ENCODE results near the gene MED27.
A peak's percentile ranks its signal among the peaks of the same experiment; 100 is the strongest.
"Not testable (repeated sequence)": the region's sequence is repeated elsewhere in the genome, so short reads cannot be mapped to it uniquely, and the experiment has no call there.

The MED27 gene

GRCh38 chr9:132014218-132014805 is 65.4 kb downstream of the MED27 start:
- no peak for DNase-seq

DNA sequence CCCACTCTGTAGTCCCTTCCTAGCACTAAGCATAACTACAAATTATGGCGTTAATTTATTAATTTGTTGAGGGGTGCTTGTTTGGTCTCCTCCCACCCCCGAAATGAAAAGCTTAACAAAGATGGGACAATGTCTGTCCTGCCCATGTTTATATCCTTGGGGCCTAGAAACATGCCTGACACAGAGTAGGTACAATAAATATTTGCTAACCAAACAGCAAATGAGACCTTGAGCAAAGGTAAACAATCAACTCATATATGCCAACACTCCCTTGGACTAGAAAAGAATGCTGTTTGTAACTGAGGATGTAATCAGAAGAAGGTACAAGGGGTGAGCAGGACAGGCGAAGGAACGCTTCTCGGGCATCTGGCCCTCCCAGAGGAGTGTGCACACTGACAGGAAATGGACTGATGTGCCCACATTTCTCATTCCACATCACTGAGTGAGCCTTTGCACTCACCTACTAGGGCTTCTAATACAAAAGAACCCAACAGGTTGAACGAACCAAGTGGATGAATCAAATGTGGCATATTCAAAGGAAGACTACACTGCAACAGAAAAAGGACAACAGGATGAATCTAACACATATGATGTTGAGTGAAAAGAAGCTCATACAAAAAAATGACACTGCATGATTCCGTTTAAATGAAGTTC is 66.8 kb downstream of the MED27 start:
- no peak for DNase-seq

- no peak for DNase-seq
These were observed 67.8 kb downstream of the MED27 start for GRCh38 chr9:132011896-132012295.

- DNase-seq: no peak
These were observed 68.4 kb downstream of the MED27 start for GRCh38 chr9:132011309-132011708.

DNA sequence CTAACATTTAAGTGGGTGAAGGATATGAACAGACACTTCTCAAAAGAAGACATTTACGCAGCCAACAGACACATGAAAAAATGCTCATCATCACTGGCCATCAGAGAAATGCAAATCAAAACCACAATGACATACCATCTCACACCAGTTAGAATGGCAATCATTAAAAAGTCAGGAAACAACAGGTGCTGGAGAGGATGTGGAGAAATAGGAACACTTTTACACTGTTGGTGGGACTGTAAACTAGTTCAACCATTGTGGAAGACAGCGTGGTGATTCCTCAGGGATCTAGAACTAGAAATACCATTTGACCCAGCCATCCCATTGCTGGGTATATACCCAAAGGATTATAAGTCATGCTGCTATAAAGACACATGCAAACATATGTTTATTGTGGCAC is 69.5 kb downstream of the MED27 start:
- not testable (repeated sequence) for DNase-seq

GRCh38 chr9:132008855-132009812 is 70.5 kb downstream of the MED27 start:
- no peak for DNase-seq

GRCh38 chr9:132008184-132008803 is 71.4 kb downstream of the MED27 start:
- no peak for DNase-seq

- DNase-seq: no peak
These were observed 72.2 kb downstream of the MED27 start for GRCh38 chr9:132007371-132008025.

GRCh38 chr9:132006677-132007370 is 72.8 kb downstream of the MED27 start:
- DNase-seq: peak; percentile 40

DNA sequence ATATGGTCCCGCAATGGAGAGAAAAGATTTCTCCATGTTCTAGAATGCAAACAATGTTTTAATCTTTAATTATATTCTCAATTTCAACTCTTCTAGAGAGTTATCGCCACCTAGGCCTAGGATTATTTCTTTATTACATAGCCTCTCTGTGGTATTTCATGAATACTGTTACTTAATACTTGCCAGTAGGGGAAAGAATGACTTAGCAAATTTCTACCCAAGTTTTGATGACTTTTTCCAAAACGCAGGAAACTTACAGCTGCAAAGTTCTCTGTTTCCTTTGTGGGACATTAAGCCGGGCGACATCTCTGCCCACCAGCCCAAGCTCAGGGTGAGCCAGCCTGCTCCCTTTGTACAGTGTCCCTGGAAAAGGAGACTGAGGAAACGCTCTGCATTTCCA is 73.8 kb downstream of the MED27 start:
- peak; percentile 33 for DNase-seq

DNA sequence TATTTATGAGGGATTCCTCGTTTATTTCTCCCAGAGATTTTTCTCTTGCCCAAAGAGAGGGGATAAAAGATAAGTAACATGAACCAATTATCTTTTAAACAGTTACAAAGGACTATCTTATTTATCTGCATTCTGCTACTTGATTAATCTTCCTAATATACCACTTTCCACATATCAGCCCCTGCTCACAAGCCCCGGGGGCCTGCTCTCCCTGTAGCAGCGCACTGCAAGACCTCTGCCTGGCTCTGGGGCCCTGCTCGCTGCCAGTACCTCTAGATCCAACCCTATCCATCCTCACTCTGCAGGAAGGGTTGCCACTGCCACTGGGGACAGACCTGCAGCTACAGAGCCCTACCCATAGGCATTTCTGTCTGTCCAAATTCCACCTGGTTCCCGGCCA is 75.3 kb downstream of the MED27 start:
- DNase-seq: no peak

DNA sequence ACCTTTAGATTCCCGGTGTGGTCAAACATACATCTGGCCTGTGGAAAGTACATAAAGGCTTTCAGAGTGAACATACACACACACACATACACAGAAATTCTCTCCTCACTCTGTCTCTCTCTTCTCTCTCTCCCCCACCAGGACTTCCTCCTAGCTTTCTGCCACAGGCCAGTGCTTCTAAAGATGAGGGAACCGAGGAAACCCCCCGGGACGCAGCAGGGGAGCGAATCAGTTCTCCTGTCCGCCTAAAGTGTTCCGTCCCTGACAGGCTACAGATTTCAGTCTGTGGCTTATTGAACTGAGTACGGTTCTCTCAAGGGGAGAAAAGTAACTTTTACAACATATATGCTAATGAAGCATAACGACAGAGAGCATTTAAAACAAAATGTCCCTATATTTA is 75.8 kb downstream of the MED27 start:
- DNase-seq: peak; percentile 49

GRCh38 chr9:132003319-132003704 is 76.4 kb downstream of the MED27 start:
- no peak for DNase-seq

DNA sequence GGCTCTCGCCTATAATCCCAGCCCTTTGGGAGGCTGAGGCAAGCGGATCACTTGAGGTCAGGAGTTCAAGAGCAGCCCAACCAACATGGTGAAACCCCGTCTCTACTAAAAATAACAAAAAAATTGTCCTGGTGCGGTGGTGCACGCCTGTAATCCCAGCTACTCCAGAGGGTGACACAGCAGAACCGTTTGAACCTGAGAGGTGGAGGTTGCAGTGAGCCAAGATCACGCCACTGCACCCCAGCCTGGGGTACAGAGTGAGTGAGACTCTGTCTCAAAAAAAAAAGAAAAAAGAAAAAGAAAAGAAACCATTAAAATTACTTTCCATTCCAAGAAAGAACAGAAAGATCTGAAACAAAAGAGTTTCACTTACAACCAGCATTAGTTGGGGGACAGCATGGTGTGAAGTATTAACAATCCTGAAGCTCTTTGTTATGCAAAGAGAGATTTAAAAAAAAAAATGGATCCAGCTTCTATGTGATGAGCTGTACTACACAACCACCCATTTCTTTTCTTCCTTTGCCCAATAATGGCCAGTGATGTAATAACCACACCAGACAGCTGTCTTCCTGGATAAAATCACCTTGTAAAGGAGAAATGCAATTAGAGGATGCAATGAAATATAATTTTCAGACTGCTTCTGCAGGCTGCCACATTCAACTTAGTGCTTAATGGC is 76.9 kb downstream of the MED27 start:
- peak; percentile 10 for DNase-seq

DNA sequence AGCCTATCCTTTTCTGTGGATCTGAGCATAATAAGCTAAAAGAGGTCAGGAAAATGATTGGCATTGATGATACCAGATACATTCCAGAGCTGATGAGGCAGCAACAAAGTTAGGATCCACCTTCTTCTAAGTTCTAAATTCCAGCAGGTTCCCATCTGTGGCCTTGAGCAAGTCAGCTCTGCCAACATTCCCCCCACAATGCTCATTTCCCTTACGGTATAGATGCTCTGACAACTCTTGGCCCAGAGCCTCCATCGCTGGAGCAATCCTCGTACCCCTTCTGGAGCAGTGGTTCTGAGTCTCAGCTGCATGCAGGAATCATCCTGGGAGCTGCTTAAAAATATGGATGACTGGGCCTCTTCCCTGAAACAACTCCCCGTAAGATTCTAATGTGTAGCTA is 78.1 kb downstream of the MED27 start:
- DNase-seq: no peak

DNA sequence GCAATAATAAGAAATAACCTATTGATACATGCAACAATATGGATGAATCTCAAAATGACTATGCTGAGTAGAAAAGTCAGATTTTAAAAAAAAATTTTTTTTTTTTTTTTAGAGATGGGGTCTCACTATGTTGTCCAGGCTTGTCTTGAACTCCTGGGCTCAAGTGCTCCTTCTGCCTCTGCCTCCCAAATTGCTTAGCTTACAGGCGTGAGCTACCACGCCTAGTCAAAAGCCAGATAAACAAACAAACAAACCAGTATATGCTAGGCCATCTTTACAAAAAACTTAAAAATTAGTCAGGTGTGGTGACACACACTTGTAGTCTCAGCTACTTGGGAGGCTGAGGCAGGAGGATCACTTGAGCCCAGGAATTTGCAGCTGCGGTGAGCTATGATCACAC is 79.0 kb downstream of the MED27 start:
- DNase-seq: no peak

DNA sequence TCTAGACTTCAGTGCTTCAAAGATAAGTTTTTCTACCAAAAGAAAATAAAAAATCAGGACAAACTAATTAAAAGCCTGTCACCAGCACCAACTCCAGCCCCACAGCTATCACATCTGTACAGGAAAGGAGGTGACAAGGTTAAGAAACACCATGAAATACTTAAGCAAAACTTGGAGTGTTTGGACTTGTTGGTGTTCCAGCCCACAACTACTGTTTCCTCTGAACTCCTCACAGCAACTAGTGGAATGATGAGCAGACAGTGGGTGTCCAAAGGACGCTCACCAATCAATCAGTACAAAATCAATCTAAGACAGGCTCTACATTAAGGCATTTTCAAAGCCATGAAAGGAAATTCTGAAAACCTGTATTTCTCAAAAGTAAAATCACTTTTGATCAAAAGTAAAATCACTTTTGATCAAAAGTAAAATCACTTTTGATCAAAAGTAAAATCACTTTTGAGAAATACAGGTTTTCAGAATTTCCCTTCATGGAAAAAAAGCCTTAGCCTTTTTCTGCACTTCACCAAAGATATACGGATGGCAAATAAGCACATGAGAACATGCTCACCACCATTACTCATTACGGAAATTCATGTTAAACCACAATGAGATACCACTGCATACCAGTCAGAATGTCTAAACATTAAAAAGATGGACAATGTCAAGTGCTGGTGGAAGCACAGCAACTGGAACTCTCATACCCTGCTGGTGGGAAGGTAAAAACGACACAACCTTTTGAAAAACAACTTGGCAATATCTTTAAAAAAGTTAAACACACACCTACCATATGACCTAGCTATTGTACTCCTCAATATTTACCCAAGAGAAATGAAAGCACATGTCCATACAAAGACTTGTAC is 79.7 kb downstream of the MED27 start:
- peak; percentile 27 for DNase-seq

DNA sequence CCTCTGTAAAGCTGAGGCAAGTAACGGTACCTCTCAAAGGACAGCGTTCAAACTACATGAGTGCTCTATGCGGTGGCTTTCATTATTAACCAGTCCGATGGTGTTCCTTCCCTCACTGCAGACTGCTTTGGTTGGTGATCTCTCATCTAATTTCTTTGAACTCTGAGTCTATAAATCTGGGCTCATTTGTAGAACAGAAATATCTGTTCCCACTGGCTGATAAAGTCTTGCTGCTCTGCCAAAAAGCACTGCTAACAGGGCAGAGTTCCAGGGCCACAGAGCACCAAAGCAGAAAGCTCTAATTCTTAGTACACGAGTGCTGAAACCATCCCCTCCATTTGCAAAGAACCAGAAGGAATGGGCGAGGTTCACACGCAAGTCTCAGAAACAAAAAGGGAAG is 81.9 kb downstream of the MED27 start:
- no peak for DNase-seq

GRCh38 chr9:131997076-131997475 is 82.6 kb downstream of the MED27 start:
- DNase-seq: no peak

DNA sequence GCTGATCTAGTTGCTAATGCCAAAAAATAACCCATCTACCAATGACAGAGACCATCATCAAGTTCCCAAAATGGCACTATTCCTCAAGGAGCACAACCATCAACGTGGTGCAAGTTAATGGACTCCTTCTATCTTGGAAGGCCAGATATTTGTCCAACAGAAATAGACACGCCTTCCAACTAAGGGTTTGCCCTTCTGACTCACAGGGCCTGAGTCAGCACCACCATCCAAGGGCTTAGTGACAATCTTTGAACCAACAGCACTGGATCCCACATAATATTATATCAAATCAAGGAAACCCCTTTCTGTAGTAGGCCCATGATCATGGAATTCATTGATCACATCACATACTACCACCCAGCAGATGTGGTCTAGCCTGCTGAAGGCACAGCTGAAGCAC is 84.3 kb downstream of the MED27 start:
- no peak for DNase-seq

Data from inflammatory macrophage treated with lipopolysaccharide for 4 hours (primary cell).